ENCODE data around the gene CHN2.

Gene CHN2

GRCh38 chr7:29281782-29282541 lies 87.4 kb downstream of the CHN2 start:
- DNase-seq = peak in 42 of 56 donors; percentile 10 to 84 (median 44)

- DNase-seq = no peak
Measured at GRCh38 chr7:29282819-29283414, 88.3 kb downstream of the CHN2 start.

- no peak for DNase-seq
Measured at GRCh38 chr7:29284696-29285443, 90.3 kb downstream of the CHN2 start.

GRCh38 chr7:29285444-29285793 lies 90.8 kb downstream of the CHN2 start:
- DNase-seq = no peak

GRCh38 chr7:29285861-29286260 lies 91.3 kb downstream of the CHN2 start:
- no peak for DNase-seq

GRCh38 chr7:29287366-29287765 lies 92.8 kb downstream of the CHN2 start:
- DNase-seq = no peak

- peak in 13 of 56 donors; percentile 27 to 72 (median 52) for DNase-seq
Measured at GRCh38 chr7:29288181-29289091, 93.9 kb downstream of the CHN2 start.

GRCh38 chr7:29289156-29290021 lies 94.8 kb downstream of the CHN2 start:
- peak in 49 of 56 donors; percentile 10 to 87 (median 44) for DNase-seq

- no peak for DNase-seq
Measured at GRCh38 chr7:29290829-29291228, 96.3 kb downstream of the CHN2 start.

GRCh38 chr7:29291723-29292618 lies 97.4 kb downstream of the CHN2 start:
- no peak for DNase-seq

GRCh38 chr7:29292886-29293658 lies 98.5 kb downstream of the CHN2 start:
- no peak for DNase-seq

GRCh38 chr7:29296421-29296820 lies 101.8 kb downstream of the CHN2 start:
- no peak for DNase-seq

- no peak for DNase-seq
Measured at GRCh38 chr7:29297194-29297890, 102.8 kb downstream of the CHN2 start.

- DNase-seq = no peak
Measured at GRCh38 chr7:29299086-29299485, 104.5 kb downstream of the CHN2 start.

GRCh38 chr7:29300026-29300480 lies 105.5 kb downstream of the CHN2 start:
- no peak for DNase-seq

- DNase-seq = no peak
Measured at GRCh38 chr7:29300649-29301048, 106.1 kb downstream of the CHN2 start.

- no peak for DNase-seq
Measured at GRCh38 chr7:29302666-29303395, 108.3 kb downstream of the CHN2 start.
